HG03175 (cell line): ENCODE results near the gene NYAP2.

ENCODE experiments used
- ATAC-seq: cut with Tn5 transposase; IDR thresholded peaks from one replicate; pipeline ENCODE4 v1.9.1; 2021; ENCODE audit warnings: mild to moderate bottlenecking, moderate library complexity; ENCODE audit not compliant: unreplicated experiment

The NYAP2 gene

DNA sequence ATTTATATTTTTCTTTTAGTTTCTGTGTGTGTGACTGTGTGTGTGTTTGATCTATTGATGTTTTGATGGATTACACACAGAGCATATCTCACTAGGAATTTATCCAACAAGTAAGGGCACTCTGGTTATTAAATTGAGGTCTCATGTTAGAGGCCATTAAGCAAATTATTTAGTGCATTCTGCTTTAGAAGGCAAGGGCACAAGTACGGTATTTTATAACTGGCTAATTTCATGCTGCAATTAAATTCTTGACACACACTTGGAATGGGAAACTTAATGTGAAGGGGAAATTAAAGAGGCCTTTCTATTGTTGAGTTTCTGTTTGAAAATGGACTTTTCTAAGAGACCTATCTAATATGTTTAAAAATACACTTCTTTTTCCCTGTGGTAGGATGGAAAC lies 25.8 kb downstream of the NYAP2 start:
- no peak for ATAC-seq

- no peak for ATAC-seq
These were observed 28.9 kb downstream of the NYAP2 start for GRCh38 chr2:225428360-225428759.

GRCh38 chr2:225429717-225430116 lies 30.2 kb downstream of the NYAP2 start:
- ATAC-seq, result no peak

- ATAC-seq, result no peak
These were observed 31.8 kb downstream of the NYAP2 start for GRCh38 chr2:225431105-225431863.

DNA sequence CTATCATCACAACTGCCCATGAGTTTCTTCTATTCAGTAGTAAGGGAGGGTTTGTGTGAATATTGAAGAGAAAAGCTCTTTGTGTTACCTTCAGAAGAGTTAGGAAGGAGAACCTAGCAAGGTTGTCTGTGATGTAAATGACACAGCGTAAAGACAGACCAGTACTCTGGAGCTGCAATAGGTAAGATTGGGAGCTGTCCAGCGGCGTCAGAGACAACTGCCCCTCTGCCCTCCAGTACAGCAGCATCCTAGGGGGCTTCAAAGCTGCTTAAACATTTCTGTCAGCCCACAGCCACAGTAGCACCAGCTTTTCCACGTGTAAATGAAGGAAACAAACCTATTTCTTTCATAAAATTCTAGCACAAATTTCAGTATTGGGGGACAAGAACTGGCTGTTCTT lies 34.5 kb downstream of the NYAP2 start:
- ATAC-seq, result no peak

DNA sequence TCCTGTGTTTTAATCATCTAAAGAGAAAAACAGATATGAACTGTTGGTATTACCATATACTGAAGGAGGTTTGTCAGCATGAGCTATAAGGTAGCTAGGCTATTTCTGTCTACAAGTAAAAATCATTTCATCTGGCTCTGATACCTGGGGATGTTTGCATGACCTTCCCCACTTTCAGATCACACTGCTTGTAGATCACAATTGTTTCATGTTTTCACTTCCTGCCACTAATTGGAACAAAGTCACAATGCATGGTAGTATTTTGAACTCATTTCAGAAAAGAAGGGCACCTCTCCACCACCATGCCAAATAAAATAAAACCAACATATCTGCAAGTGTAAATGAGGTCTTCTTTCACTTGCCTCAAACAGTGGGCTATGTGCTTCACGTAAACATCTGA lies 37.8 kb downstream of the NYAP2 start:
- ATAC-seq, result no peak

DNA sequence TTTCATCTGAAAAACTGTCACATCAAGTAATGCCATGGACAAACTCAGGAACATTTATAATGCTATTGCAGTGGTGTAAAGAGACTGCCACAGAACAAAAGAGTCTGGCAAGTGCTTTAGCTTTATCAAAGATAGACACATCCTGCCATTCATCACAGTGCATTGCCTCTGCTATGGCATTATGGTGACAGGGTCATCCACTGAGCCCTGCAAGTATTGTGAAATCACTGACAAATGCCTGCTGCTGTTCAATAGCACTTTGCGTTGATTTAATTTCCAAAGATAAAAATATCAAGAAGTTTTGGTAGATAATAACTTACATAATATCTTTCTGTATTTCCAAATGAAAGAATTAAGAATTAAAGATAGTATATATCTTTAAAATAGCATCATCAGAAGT lies 38.7 kb downstream of the NYAP2 start:
- ATAC-seq, result no peak

GRCh38 chr2:225452677-225453076 lies 53.2 kb downstream of the NYAP2 start:
- ATAC-seq, result no peak

GRCh38 chr2:225454412-225454811 lies 54.9 kb downstream of the NYAP2 start:
- no peak for ATAC-seq

DNA sequence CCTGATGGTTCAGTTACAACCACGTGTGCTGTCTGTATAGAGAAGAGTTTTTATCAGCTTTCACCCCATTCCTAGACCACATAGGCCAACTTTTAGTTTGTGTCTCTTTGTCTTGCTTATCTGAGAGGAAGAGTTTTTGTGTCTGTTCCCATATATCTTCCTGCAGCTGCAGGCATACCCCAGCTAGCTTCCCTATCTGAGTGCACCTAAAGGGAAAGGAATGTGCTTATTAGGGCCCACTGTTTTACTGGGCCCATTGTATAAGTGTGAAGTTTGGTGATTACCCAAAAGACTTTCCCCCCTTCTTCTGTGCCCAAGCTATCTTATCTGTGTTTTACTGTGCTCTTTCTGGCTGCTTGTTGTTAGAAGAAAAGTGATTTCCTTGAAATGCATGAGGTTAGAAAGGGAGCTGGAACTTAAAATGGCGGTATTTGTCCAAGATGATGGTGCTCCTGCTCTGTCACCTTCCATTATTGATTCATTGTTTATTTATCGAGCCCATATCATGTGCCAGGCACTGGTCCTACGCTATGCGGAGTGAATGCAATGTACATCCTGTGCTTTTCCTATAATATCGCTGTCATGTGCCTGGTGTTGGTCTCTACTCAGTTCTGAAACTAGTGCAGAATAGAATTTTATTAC lies 57.2 kb downstream of the NYAP2 start:
- no peak for ATAC-seq

- no peak for ATAC-seq
These were observed 58.0 kb downstream of the NYAP2 start for GRCh38 chr2:225457482-225457881.

GRCh38 chr2:225458431-225459117 lies 59.1 kb downstream of the NYAP2 start:
- ATAC-seq, result no peak

DNA sequence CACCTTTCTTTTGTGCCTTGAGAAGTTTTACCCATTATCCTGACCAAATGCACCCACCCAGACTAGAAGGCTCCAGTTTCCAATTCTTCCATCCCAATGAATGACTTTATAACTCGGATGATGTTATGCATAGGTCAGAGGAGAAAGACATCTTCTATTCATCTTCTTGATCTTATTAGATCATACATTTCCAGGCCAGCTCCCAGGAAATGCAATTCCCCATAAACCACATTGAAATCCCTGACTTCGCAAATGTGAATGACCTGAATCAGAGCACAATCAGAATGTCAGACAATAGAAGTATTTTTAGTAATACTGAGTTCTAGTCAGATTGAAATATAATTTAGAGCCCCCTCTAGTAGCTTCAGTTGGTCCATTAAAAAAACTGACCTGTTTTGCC lies 62.9 kb downstream of the NYAP2 start:
- no peak for ATAC-seq

DNA sequence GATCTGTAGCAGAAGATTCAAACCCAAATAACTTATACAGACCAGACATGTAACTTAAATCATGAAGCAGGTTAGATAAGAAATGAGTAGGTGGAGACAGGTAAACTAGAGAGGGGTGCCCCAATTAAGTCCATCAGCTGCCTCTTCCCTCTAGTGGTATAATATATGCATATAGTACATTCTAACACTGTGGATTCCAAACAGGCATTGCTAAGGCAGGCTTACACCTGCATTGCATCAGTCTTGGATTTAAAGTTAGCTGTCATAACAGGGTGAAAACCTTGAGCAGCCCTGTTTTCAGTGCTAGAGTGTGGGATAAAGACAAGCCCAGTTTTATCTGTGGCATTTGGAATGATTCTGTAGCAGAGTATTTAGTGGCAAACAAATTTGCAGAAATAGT lies 63.4 kb downstream of the NYAP2 start:
- ATAC-seq, result no peak

DNA sequence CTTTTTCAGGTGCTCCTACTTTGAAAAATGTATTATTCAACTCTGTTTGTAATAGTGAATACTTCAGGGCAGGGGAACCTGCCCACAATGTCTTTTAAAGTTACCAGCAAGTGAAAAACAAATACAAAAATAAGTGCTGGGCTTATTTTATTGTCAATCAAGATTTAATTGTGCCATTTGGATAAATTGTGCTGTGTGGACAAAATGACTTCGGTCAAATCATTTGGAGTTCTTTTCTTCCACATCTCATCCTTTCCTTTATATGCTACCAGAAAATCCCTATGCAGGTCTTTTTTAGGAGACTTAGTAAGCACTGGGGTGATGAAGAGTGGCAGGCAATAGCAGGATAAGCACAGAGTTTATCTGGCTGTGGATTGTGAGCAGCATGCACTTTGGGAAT lies 63.9 kb downstream of the NYAP2 start:
- ATAC-seq, result no peak

DNA sequence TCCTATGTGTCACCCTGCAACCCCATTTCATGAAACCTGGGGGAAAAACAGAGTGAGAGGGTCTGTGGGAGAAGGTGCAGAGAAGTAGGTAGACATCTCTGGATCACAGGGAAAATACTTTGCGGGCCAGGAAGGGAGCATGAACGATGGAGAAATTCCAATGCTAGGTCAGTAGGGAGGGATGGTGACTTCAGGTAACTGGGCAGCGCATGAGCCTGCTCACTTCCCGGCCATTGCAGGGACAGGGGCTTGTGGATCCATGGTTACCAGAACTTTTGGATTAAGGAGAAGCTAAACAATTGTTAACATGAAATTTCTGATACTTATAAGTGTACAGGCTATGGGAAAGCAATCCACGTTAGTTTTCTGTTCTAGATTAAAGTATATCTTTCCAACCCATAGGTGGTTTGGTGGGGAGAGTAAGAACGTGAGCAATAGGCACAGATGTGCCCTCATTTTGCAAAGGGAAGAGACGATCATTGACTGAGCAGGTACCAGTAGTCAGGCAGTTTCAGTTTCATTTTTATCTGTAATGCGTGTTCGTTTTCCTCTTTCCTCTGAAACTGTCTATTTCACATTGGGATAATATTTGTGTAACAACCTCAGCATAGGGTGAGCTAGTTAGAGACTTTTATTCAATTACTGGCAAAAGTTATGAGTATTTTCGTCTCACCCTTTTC lies 65.0 kb downstream of the NYAP2 start:
- ATAC-seq, result peak; percentile 90

DNA sequence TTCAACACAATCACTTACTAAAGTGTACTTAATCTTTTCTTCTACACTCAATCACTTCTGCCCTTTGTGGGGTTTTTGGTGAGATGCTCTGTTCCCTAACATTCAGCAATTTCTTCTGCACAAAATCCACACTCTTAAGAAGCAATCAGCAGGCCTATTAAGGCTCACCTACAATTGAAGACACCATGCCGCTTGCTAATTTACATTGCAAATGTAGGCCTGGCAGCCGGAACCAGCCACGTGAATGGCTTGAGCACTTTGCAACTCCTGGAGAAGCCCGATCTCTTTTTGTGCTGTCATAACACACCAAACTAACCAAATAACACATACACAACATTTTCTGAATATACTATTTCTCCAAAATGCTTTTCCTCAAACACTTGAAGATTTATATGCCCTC lies 66.3 kb downstream of the NYAP2 start:
- ATAC-seq, result no peak

DNA sequence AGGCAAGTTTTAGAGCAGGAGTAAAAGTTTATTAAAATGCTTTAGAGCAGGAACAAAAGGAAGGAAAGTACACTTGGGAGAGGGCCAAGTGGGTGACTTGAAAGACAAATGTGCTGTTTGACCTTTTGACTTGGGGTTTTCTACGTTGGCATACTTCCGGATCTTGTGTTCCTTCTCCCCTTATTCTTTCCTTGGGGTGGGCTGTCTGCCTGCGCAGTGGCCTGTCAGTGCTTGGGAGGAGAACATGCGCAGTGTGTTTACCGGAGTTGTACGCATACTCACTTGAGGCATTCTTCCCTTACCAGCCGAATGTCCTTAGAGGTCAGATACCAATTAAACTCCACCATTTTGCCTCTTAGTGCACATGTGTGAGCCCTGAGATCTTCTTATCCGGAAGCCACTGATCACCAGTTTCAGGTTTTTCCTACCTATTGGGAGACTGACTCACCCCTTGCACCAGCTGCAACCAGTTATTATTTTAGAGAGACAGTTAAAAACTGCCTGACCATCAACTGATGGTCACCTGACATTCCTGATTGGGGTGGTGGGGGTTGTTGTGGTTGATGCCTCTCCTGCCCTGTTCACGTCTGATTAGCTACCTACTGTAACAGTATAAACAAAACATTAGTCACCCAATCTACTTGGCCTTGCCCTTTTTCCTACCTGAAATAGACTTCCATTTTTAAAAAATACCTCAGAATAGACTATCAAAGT lies 67.5 kb downstream of the NYAP2 start:
- ATAC-seq, result no peak

- no peak for ATAC-seq
These were observed 68.6 kb downstream of the NYAP2 start for GRCh38 chr2:225468131-225468530.

GRCh38 chr2:225471039-225471438 lies 71.5 kb downstream of the NYAP2 start:
- no peak for ATAC-seq

- no peak for ATAC-seq
These were observed 72.0 kb downstream of the NYAP2 start for GRCh38 chr2:225471482-225471881.
